SK-N-SH (cell line): ENCODE measurements around the gene TIGAR.

Experiments used
- CTCF ChIP-seq: fragments of 200-600 bp; sonication (generic); IDR thresholded peaks from 2 replicates; pipeline ENCODE4 v1.6.1; 2017; ENCODE audit warnings: antibody characterized with exemption, mild to moderate bottlenecking, moderate library complexity
- POLR2AphosphoS5 ChIP-seq: IDR thresholded peaks from 2 replicates; pipeline ENCODE4 v1.6.1; 2012; ENCODE audit warnings: low read depth, low read length
- RAD21 ChIP-seq: IDR thresholded peaks from 2 replicates; pipeline ENCODE4 v1.6.1; 2012; ENCODE audit warnings: mild to moderate bottlenecking, low read length
- SIN3A ChIP-seq: IDR thresholded peaks from 2 replicates; pipeline ENCODE4 v1.6.1; 2012; ENCODE audit warnings: low read depth, mild to moderate bottlenecking, low read length, moderate library complexity, borderline replicate concordance
- TF ChIP-seq, protein P1 (sequence below): IDR thresholded peaks from 2 replicates; pipeline ENCODE4 v1.6.1; 2012; ENCODE audit warnings: mild to moderate bottlenecking, low read depth, low read length, moderate library complexity

DNA sequence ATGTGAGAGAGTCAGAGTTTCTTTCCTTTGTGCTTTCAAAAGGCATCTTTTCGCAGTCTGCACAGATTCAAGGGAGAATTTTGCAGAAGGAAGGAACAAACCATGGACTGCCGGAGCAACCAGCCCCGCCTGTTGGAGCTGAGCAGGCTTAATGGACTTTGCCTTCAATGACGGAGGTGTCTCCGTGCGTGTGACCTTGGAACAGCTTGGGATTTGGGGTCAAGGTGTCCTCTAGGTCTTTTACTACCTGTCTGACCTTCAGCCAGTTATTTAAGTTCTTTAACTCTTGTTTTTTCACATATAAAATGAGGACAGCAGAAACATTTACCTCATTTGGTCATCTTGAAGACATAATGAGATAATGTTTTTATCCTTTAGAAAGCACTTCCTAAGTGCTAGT is 54.4 kb downstream of the TIGAR start:
- TF ChIP-seq CTCF (no peak), SIN3A (no peak), RAD21 (no peak), POLR2AphosphoS5 (no peak)
- TF ChIP-seq, protein P1, sequence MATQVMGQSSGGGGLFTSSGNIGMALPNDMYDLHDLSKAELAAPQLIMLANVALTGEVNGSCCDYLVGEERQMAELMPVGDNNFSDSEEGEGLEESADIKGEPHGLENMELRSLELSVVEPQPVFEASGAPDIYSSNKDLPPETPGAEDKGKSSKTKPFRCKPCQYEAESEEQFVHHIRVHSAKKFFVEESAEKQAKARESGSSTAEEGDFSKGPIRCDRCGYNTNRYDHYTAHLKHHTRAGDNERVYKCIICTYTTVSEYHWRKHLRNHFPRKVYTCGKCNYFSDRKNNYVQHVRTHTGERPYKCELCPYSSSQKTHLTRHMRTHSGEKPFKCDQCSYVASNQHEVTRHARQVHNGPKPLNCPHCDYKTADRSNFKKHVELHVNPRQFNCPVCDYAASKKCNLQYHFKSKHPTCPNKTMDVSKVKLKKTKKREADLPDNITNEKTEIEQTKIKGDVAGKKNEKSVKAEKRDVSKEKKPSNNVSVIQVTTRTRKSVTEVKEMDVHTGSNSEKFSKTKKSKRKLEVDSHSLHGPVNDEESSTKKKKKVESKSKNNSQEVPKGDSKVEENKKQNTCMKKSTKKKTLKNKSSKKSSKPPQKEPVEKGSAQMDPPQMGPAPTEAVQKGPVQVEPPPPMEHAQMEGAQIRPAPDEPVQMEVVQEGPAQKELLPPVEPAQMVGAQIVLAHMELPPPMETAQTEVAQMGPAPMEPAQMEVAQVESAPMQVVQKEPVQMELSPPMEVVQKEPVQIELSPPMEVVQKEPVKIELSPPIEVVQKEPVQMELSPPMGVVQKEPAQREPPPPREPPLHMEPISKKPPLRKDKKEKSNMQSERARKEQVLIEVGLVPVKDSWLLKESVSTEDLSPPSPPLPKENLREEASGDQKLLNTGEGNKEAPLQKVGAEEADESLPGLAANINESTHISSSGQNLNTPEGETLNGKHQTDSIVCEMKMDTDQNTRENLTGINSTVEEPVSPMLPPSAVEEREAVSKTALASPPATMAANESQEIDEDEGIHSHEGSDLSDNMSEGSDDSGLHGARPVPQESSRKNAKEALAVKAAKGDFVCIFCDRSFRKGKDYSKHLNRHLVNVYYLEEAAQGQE: no peak
